Occipital lobe (tissue), 2 donors: ENCODE results near the gene DHX57. TPM values are rescaled to one million over a fixed set of nuclear protein-coding genes. Genes with fewer than 3 reads are reported as not detected.
"Not testable (repeated sequence)": the region's sequence is repeated elsewhere in the genome, so short reads cannot be mapped to it uniquely, and the experiment has no call there.

Source experiments
- DNase-seq: peaks from one replicate; lab custom pipeline; 2025; lab: John Stamatoyannopoulos, UW
- total RNA-seq: library from RNA; depleted of rRNA; stranded (reverse); fragments of >200 nt; gene quantifications from one replicate; pipeline ENCODE4 v1.2.3, GENCODE V29; 2014

DHX57 gene
- total RNA-seq, 1 donor from 2014 or later = 46.5 TPM

GRCh38 chr2:38806015-38806732 is 69.6 kb downstream of the DHX57 start:
- no peak for DNase-seq

GRCh38 chr2:38797953-38798352 is 77.8 kb downstream of the DHX57 start:
- DNase-seq = no peak

GRCh38 chr2:38797250-38797676 is 78.5 kb downstream of the DHX57 start:
- DNase-seq = no peak

GRCh38 chr2:38795016-38795415 is 80.7 kb downstream of the DHX57 start:
- not testable (repeated sequence) for DNase-seq

GRCh38 chr2:38794235-38794946 is 81.3 kb downstream of the DHX57 start:
- no peak for DNase-seq

GRCh38 chr2:38793511-38793910 is 82.2 kb downstream of the DHX57 start:
- DNase-seq = no peak

GRCh38 chr2:38792751-38793150 is 83.0 kb downstream of the DHX57 start:
- DNase-seq = no peak

GRCh38 chr2:38792321-38792720 is 83.4 kb downstream of the DHX57 start:
- not testable (repeated sequence) for DNase-seq

GRCh38 chr2:38791744-38792143 is 84.0 kb downstream of the DHX57 start:
- DNase-seq = no peak

- no peak for DNase-seq
Measured at GRCh38 chr2:38789691-38790090, 86.0 kb downstream of the DHX57 start.

GRCh38 chr2:38788306-38788705 is 87.4 kb downstream of the DHX57 start:
- DNase-seq = no peak

- no peak for DNase-seq
Measured at GRCh38 chr2:38783586-38783985, 92.1 kb downstream of the DHX57 start.

- DNase-seq = no peak
Measured at GRCh38 chr2:38778687-38779082, 97.0 kb downstream of the DHX57 start.

- DNase-seq = no peak
Measured at GRCh38 chr2:38776531-38776930, 99.2 kb downstream of the DHX57 start.

- no peak for DNase-seq
Measured at GRCh38 chr2:38775921-38776225, 99.9 kb downstream of the DHX57 start.

- no peak for DNase-seq
Measured at GRCh38 chr2:38775097-38775920, 100.4 kb downstream of the DHX57 start.

- no peak for DNase-seq
Measured at GRCh38 chr2:38771632-38772031, 104.1 kb downstream of the DHX57 start.

- DNase-seq = no peak
Measured at GRCh38 chr2:38765551-38765950, 110.2 kb downstream of the DHX57 start.

GRCh38 chr2:38765149-38765548 is 110.6 kb downstream of the DHX57 start:
- DNase-seq = no peak

- no peak for DNase-seq
Measured at GRCh38 chr2:38763728-38764127, 112.0 kb downstream of the DHX57 start.

GRCh38 chr2:38763228-38763627 is 112.5 kb downstream of the DHX57 start:
- no peak for DNase-seq

- not testable (repeated sequence) for DNase-seq
Measured at GRCh38 chr2:38755891-38756290, 119.8 kb downstream of the DHX57 start.
